ENCODE data around the gene TOM1L2. TPM values are rescaled to one million over a fixed set of nuclear protein-coding genes. Genes with fewer than 3 reads are reported as not detected.

TOM1L2 gene
- total RNA-seq, 2 donors from 2014 or later, result 15.5 to 17.8 TPM

GRCh38 chr17:17795946-17796786 lies 176.0 kb downstream of the TOM1L2 start:
- H3K27ac Mint-ChIP-seq, result no peak overlapping the region
- DNase-seq (ENCODE audit: low spot score), result no peak
- H3K4me1 Mint-ChIP-seq (ENCODE audit: low read depth in 2 of 2), result peaks cover 24 to 31% of the 10 kb centered on the region in 2 donors
- no peak for ATAC-seq
- H3K36me3 Mint-ChIP-seq, result no peaks in the 10 kb centered on the region
- no peak overlapping the region for H3K4me3 Mint-ChIP-seq
- H3K9me3 Mint-ChIP-seq, result no peaks in the 10 kb centered on the region
- H3K27me3 Mint-ChIP-seq, result no peaks in the 10 kb centered on the region

DNA sequence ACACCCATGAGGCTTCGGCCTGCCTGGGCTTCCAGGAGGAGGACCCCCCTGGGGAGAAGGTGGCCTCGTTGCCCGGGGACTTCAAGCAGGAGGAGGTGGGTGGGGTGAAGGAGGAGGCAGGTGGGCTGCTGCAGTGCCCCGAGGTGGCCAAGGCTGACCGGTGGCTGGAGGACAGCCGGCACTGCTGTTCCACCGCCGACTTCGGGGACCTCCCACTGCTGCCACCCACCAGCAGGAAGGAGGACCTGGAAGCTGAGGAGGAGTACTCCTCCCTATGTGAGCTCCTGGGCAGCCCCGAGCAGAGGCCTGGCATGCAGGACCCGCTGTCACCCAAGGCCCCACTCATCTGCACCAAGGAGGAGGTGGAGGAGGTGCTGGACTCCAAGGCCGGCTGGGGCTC lies 176.9 kb downstream of the TOM1L2 start:
- no peaks in the 10 kb centered on the region for H3K9me3 Mint-ChIP-seq
- H3K27me3 Mint-ChIP-seq, result no peaks in the 10 kb centered on the region
- peaks cover 24 to 31% of the 10 kb centered on the region in 2 donors for H3K4me1 Mint-ChIP-seq (ENCODE audit: low read depth in 2 of 2)
- H3K4me3 Mint-ChIP-seq, result no peak overlapping the region
- no peak for ATAC-seq
- no peaks in the 10 kb centered on the region for H3K36me3 Mint-ChIP-seq
- no peak overlapping the region for H3K27ac Mint-ChIP-seq
- DNase-seq (ENCODE audit: low spot score), result no peak

DNA sequence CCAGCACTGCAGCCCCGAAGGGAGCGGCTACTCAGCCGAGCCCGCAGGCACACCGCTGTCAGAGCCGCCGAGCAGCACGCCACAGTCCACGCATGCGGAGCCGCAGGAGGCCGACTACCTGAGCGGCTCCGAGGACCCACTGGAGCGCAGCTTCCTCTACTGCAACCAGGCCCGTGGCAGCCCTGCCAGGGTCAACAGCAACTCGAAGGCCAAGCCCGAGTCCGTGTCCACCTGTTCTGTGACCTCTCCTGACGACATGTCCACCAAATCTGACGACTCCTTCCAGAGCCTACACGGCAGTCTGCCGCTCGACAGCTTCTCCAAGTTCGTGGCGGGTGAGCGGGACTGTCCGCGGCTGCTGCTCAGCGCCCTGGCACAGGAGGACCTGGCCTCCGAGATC lies 177.8 kb downstream of the TOM1L2 start:
- Mint-ChIP-seq H3K4me3 (no peak overlapping the region), H3K27me3 (no peaks in the 10 kb centered on the region), H3K4me1 (ENCODE audit: low read depth in 2 of 2) (peaks cover 24 to 26% of the 10 kb centered on the region in 2 donors), H3K27ac (no peak overlapping the region), H3K9me3 (no peaks in the 10 kb centered on the region), H3K36me3 (no peaks in the 10 kb centered on the region)
- DNase-seq (ENCODE audit: low spot score) (no peak), ATAC-seq (no peak)

Other genes with a start within 250 kb of the TOM1L2 start
- 10 to 100 TPM; 55.8 to 73.5 TPM for gene SREBF1, start 135.4 kb downstream of the TOM1L2 start, total RNA-seq
- under 1 TPM in 1 of 2 donors, not detected in 1; 0.47 TPM for gene DRC3, start 462 bp upstream of the TOM1L2 start, total RNA-seq
- gene ATPAF2, start 66.8 kb upstream of the TOM1L2 start, total RNA-seq, result 10 to 100 TPM; 40.1 to 52.1 TPM
- 1 to 10 TPM; 7.5 to 9.0 TPM for gene GID4, start 67.0 kb upstream of the TOM1L2 start, total RNA-seq
- 10 to 100 TPM; 49.9 to 84.3 TPM for gene DRG2, start 115.5 kb upstream of the TOM1L2 start, total RNA-seq
- gene MYO15A, start 136.4 kb upstream of the TOM1L2 start, total RNA-seq, result 1 to 10 TPM; 1.0 to 2.0 TPM
- gene ALKBH5, start 211.4 kb upstream of the TOM1L2 start, total RNA-seq, result 100 to 1,000 TPM; 121 to 123 TPM

Data from natural killer cell treated with Interleukin-12 subunit alpha and Interleukin-12 subunit beta and Interleukin-15 and Interleukin-18, amount 100 ng/mL, for 72 hours (primary cell).